PC-9 (cell line): ENCODE measurements around the gene BLM. TPM values are rescaled to one million over a fixed set of nuclear protein-coding genes. Genes with fewer than 3 reads are reported as not detected.

Source experiments
- BruUV-seq: library from RNA; stranded (reverse); fragments of 400-500 nt; replicated peaks from 2 replicates; lab custom pipeline; 2021; lab: Mats Ljungman, UMichigan
- CTCF ChIA-PET: fragments of 300-600 bp; sonication (Branson Sonifier 250); formaldehyde crosslinking; loops from one replicate; lab custom pipeline; 2022; ENCODE audit warnings: antibody characterized with exemption; lab: Charles Lee
- POLR2A ChIA-PET: fragments of 300-600 bp; sonication (Branson Sonifier 250); formaldehyde crosslinking; loops from one replicate; lab custom pipeline; 2022; ENCODE audit warnings: antibody characterized with exemption; ENCODE audit not compliant: unreplicated experiment; lab: Charles Lee
- DNase-seq, 2 experiments: peaks; one replicate each; pipeline versions ENCODE4 v3.0.0 to v3.0.0-alpha.2; 2015 to 2022; ENCODE audit warnings: mixed read lengths in 1 of 2
- H2AFZ ChIP-seq: fragments of 200-600 bp; sonication (generic); 2 replicates; pipeline ENCODE4 v1.8.1; 2017; ENCODE audit warnings: antibody characterized with exemption
- H3F3A ChIP-seq: fragments of 200-600 bp; sonication (generic); 2 replicates; pipeline ENCODE4 v1.8.1; 2017; ENCODE audit warnings: antibody characterized with exemption, mild to moderate bottlenecking, low read depth; ENCODE audit not compliant: insufficient read depth
- H3K27ac ChIP-seq: fragments of 200-600 bp; sonication (generic); 2 replicates; pipeline ENCODE4 v1.6.1; 2016; ENCODE audit warnings: mixed run types
- H3K27me3 ChIP-seq: fragments of 200-600 bp; sonication (generic); 2 replicates; pipeline ENCODE4 v1.6.1; 2016; ENCODE audit warnings: low read depth, mixed run types; ENCODE audit not compliant: insufficient read depth
- H3K36me3 ChIP-seq: fragments of 200-600 bp; sonication (generic); 2 replicates; pipeline ENCODE4 v1.6.1; 2016; ENCODE audit warnings: low read depth, mixed run types
- H3K4me1 ChIP-seq: fragments of 200-600 bp; sonication (generic); replicated peaks from 2 replicates; pipeline ENCODE4 v1.6.1; 2016; ENCODE audit warnings: mixed run types; ENCODE audit not compliant: insufficient read depth
- H3K4me2 ChIP-seq: fragments of 200-600 bp; sonication (generic); 2 replicates; pipeline ENCODE4 v1.6.1; 2017; ENCODE audit warnings: mixed run types
- H3K4me3 ChIP-seq: fragments of 200-600 bp; sonication (generic); 2 replicates; pipeline ENCODE4 v1.6.1; 2016; ENCODE audit warnings: mixed run types
- H3K79me2 ChIP-seq: fragments of 200-600 bp; sonication (generic); 2 replicates; pipeline ENCODE4 v1.6.1; 2017; ENCODE audit warnings: low read depth, mixed run types
- H3K9me2 ChIP-seq: fragments of 200-600 bp; sonication (generic); 2 replicates; pipeline ENCODE4 v1.8.1; 2017; ENCODE audit warnings: mild to moderate bottlenecking; ENCODE audit not compliant: insufficient read depth
- H3K9me3 ChIP-seq: fragments of 200-600 bp; sonication (generic); 2 replicates; pipeline ENCODE4 v1.8.1; 2016; ENCODE audit warnings: low read depth; ENCODE audit not compliant: insufficient read depth
- H4K20me1 ChIP-seq: fragments of 200-600 bp; sonication (generic); 2 replicates; pipeline ENCODE4 v1.8.1; 2017; ENCODE audit not compliant: insufficient read depth
- CTCF ChIP-seq: fragments of 200-600 bp; sonication (generic); conservative IDR thresholded peaks from 2 replicates; pipeline ENCODE4 v1.6.1; 2017; ENCODE audit warnings: mixed run types, antibody characterized with exemption, mild to moderate bottlenecking, moderate library complexity
- EZH2 ChIP-seq: fragments of 200-600 bp; sonication (generic); IDR thresholded peaks from 2 replicates; pipeline ENCODE4 v1.8.0; 2017; ENCODE audit warnings: antibody characterized with exemption, low read depth
- intact Hi-C: fragments of 100-400 bp; cut with micrococcal nuclease; formaldehyde crosslinking; loops from one replicate; pipeline ENCODE4 v1.10.0; 2022; ENCODE audit not compliant: unreplicated experiment
- total RNA-seq: library from RNA; stranded (reverse); gene quantifications from 2 replicates; pipeline ENCODE4 v1.2.3, GENCODE V29; 2021

The BLM gene
- total RNA-seq, 1 experiment from 2014 or later, result 19.1 TPM

- POLR2A ChIA-PET, result no interaction called here
- no TSS peak for BruUV-seq
- Histone ChIP-seq H3K27me3 (no peaks in the 10 kb centered on the region), H3K4me3 (no peak overlapping the region), H3K9me2 (no peaks in the 10 kb centered on the region), H4K20me1 (no peaks in the 10 kb centered on the region), H3K36me3 (0 out of 2 replicates have a peak, but pooled peaks cover 7% of the 10 kb centered on the region), H3F3A (no peaks in the 10 kb centered on the region), H3K4me1 (no peaks in the 10 kb centered on the region), H3K4me2 (no peak overlapping the region), H3K79me2 (no peaks in the 10 kb centered on the region), H3K27ac (no peak overlapping the region), H3K9me3 (no peaks in the 10 kb centered on the region), H2AFZ (no peak overlapping the region)
- TF ChIP-seq EZH2 (no peak), CTCF (no peak)
- DNase-seq, result no peak
- intact Hi-C loops, result no loop called here
- CTCF ChIA-PET, result no interaction called here
These were observed 84.7 kb downstream of the BLM start for GRCh38 chr15:90801803-90802202.

DNA sequence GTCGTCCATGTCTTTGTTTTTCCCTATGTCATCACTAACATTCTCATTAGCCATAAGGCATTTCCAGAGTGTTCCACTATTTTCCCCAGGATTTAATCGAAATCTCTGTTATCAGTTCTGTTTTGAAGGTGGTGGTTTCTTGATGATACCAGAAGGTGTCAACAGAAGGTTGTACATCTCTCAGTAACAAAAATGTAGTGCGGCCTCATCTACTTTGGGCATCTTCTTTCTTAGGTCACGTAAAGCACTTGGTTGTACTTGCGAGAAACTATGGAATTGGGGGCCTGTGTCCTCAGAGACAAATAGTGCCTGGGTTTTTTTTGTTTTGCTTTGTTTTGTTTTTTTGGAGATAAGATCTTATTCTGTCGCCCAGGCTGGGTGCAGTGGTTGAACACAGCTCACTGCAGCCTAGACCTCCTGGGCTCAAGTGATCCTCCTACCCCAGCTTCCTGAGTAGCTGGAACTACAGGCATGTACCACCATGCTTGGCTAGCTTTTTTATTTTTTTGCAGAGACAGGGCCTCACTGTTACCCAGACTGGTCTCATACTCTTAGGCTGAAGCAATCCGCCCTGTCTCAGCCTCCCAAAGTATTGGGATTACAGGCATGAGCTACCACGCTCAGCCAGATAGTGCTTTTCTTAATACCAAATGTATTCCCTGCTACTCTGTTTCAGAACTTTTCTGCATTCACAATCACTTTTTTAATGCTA lies 90.1 kb downstream of the BLM start:
- H3K79me2 ChIP-seq, result no peaks in the 10 kb centered on the region
- no peaks in the 10 kb centered on the region for H3K4me1 ChIP-seq
- no TSS peak for BruUV-seq
- no peaks in the 10 kb centered on the region for H3K9me3 ChIP-seq
- H2AFZ ChIP-seq, result no peak overlapping the region
- no peak overlapping the region for H3K4me2 ChIP-seq
- H3K36me3 ChIP-seq, result 0 out of 2 replicates have a peak, but pooled peaks cover 10% of the 10 kb centered on the region
- no peaks in the 10 kb centered on the region for H3K27me3 ChIP-seq
- no peak overlapping the region for H3K4me3 ChIP-seq
- H3K27ac ChIP-seq, result no peak overlapping the region
- no peaks in the 10 kb centered on the region for H3F3A ChIP-seq
- no peaks in the 10 kb centered on the region for H3K9me2 ChIP-seq
- no peaks in the 10 kb centered on the region for H4K20me1 ChIP-seq
- POLR2A ChIA-PET, result no interaction called here
- no peak for DNase-seq
- intact Hi-C loops, result no loop called here
- CTCF ChIA-PET, result no interaction called here
- TF ChIP-seq CTCF (no peak), EZH2 (no peak)

DNA sequence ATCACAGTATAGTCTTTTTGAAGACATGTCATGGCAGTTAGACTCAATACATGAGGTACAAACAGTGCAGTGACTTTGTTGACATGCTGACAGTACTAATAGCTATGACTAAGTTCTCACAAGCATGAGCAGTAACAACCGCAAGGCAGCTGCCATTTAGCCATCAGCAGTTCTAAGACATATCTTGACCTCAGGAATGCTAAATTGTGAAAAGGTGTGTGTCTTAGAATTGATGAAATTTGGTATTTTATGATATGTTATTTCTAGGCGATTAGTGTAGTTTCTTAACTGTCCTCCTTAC lies 90.6 kb downstream of the BLM start:
- CTCF ChIA-PET, result no interaction called here
- no TSS peak for BruUV-seq

More for the DNA sequence above, 90.6 kb downstream of the BLM start:
- Histone ChIP-seq H3K79me2 (no peaks in the 10 kb centered on the region), H3F3A (no peaks in the 10 kb centered on the region), H3K9me2 (no peaks in the 10 kb centered on the region), H3K9me3 (no peaks in the 10 kb centered on the region), H3K4me1 (no peaks in the 10 kb centered on the region), H3K4me3 (no peak overlapping the region), H3K27ac (no peak overlapping the region), H3K36me3 (0 out of 2 replicates have a peak, but pooled peaks cover 10% of the 10 kb centered on the region), H4K20me1 (no peaks in the 10 kb centered on the region), H3K4me2 (no peak overlapping the region), H2AFZ (no peak overlapping the region), H3K27me3 (no peaks in the 10 kb centered on the region)
- DNase-seq, result no peak
- intact Hi-C loops, result no loop called here
- POLR2A ChIA-PET, result no interaction called here
- TF ChIP-seq CTCF (no peak), EZH2 (no peak)
